GM23248 (cell line): ENCODE data around the gene ITGB6. TPM values are rescaled to one million over a fixed set of nuclear protein-coding genes. Genes with fewer than 3 reads are reported as not detected.
A peak's percentile ranks its signal among the peaks of the same experiment; 100 is the strongest.

Experiments
- DNase-seq: peaks from one replicate; pipeline ENCODE4 v3.0.0-alpha.2; 2015
- H2AFZ ChIP-seq: fragments of 200-600 bp; sonication (generic); 2 replicates; pipeline ENCODE4 v1.6.1; 2016; ENCODE audit warnings: antibody characterized with exemption
- H3F3A ChIP-seq: fragments of 200-600 bp; sonication (generic); 2 replicates; pipeline ENCODE4 v1.6.1; 2016; ENCODE audit warnings: mild to moderate bottlenecking, antibody characterized with exemption, mixed run types; ENCODE audit not compliant: insufficient read depth
- H3K27ac ChIP-seq: fragments of 200-600 bp; sonication (generic); 2 replicates; pipeline ENCODE4 v1.5.1; 2016; ENCODE audit warnings: mild to moderate bottlenecking
- H3K27me3 ChIP-seq: fragments of 200-600 bp; sonication (generic); replicated peaks from 2 replicates; pipeline ENCODE4 v1.6.1; 2016; ENCODE audit warnings: mild to moderate bottlenecking; ENCODE audit not compliant: insufficient read depth
- H3K36me3 ChIP-seq: fragments of 200-600 bp; sonication (generic); 2 replicates; pipeline ENCODE4 v1.6.1; 2016; ENCODE audit warnings: low read depth, mild to moderate bottlenecking
- H3K4me1 ChIP-seq: fragments of 200-600 bp; sonication (generic); 2 replicates; pipeline ENCODE4 v1.6.1; 2016; ENCODE audit warnings: mild to moderate bottlenecking; ENCODE audit not compliant: insufficient read depth
- H3K4me2 ChIP-seq: fragments of 200-600 bp; sonication (generic); one replicate; pipeline ENCODE4 v1.6.1; 2016; ENCODE audit warnings: mild to moderate bottlenecking; ENCODE audit not compliant: unreplicated experiment
- H3K4me3 ChIP-seq: fragments of 200-600 bp; sonication (generic); 2 replicates; pipeline ENCODE4 v1.5.1; 2016; ENCODE audit warnings: mild to moderate bottlenecking
- H3K79me2 ChIP-seq: fragments of 200-600 bp; sonication (generic); 2 replicates; pipeline ENCODE4 v1.6.1; 2016; ENCODE audit warnings: mild to moderate bottlenecking; ENCODE audit not compliant: insufficient read depth
- H3K9ac ChIP-seq: fragments of 200-600 bp; sonication (generic); 2 replicates; pipeline ENCODE4 v1.6.1; 2016; ENCODE audit warnings: mild to moderate bottlenecking
- H3K9me2 ChIP-seq: fragments of 200-600 bp; sonication (generic); 2 replicates; pipeline ENCODE4 v1.6.1; 2016; ENCODE audit warnings: mixed run types, mild to moderate bottlenecking, moderate library complexity; ENCODE audit not compliant: insufficient read depth
- H3K9me3 ChIP-seq: fragments of 200-600 bp; sonication (generic); one replicate; pipeline ENCODE4 v1.6.1; 2017; ENCODE audit warnings: low read depth
- H4K20me1 ChIP-seq: fragments of 200-600 bp; sonication (generic); 2 replicates; pipeline ENCODE4 v1.6.0; 2016; ENCODE audit not compliant: insufficient read depth
- EZH2 ChIP-seq: fragments of 200-600 bp; sonication (generic); IDR thresholded peaks from 2 replicates; pipeline ENCODE4 v1.6.1; 2018; ENCODE audit warnings: antibody characterized with exemption, mild to moderate bottlenecking; ENCODE audit not compliant: insufficient read depth, poor library complexity, severe bottlenecking
- EZH2phosphoT487 ChIP-seq: fragments of 200-600 bp; sonication (generic); IDR thresholded peaks from 2 replicates; pipeline ENCODE4 v1.6.1; 2018; ENCODE audit warnings: antibody characterized with exemption, moderate library complexity, mild to moderate bottlenecking, low read depth; ENCODE audit not compliant: insufficient read depth
- WGBS, 2 experiments: methylation state at CpG; one replicate each; pipeline ENCODE4 v1.1.6; 2015 to 2017; ENCODE audit warnings: low lambda C conversion rate in 2 of 2, low coverage in 1 of 2; ENCODE audit errors: missing lambda C conversion rate in 2 of 2; 5-methylcytosine and 5-hydroxymethylcytosine counted together
- in situ Hi-C: fragments of 300-500 bp; cut with MboI; formaldehyde crosslinking; loops from 2 replicates; pipeline ENCODE4 v1.15.0; 2020
- polyA plus RNA-seq: library from polyadenylated mRNA; unstranded; fragments of >200 nt; fragmentation: Nextera tagmentation; extraction: Ambion mirVana; gene quantifications from 2 replicates; pipeline ENCODE4 v1.2.1, GENCODE V29; 2016
- total RNA-seq: library from RNA; depleted of rRNA; stranded (reverse); fragments of >200 nt; shearing (Covaris generic); gene quantifications from 2 replicates; pipeline ENCODE4 v1.2.3, GENCODE V29; 2014

Gene ITGB6
- total and polyA plus RNA-seq, 2 experiments from 2014 or later = 0.05 TPM; not detected in 1

- no peaks in the 10 kb centered on the region for H3F3A ChIP-seq
- H3K4me1 ChIP-seq = peaks cover 5% of the 10 kb centered on the region; the same call in 1 of the 2 replicates
- H3K4me2 ChIP-seq = no peak overlapping the region
- no peaks in the 10 kb centered on the region for H4K20me1 ChIP-seq
- H3K9me2 ChIP-seq = no peaks in the 10 kb centered on the region
- no peak overlapping the region for H3K9ac ChIP-seq
- 75 to 81% methylated on average over 8 of the region's 8 CpGs for WGBS, 2 experiments
- no peak overlapping the region for H3K27ac ChIP-seq
- no peak overlapping the region for H3K4me3 ChIP-seq
- H3K9me3 ChIP-seq = no peaks in the 10 kb centered on the region
- in situ Hi-C loops = loop anchor here (25.0 kb wide), 1 partner anchor 150 kb away; no protein-coding TSS in a partner anchor
- peak overlapping the region; percentile 44; the same call in 1 of the 2 replicates for H2AFZ ChIP-seq
- H3K79me2 ChIP-seq = no peaks in the 10 kb centered on the region
- H3K27me3 ChIP-seq = no peaks in the 10 kb centered on the region
- no peaks in the 10 kb centered on the region for H3K36me3 ChIP-seq
- no peak for TF ChIP-seq EZH2phosphoT487
- no peak for DNase-seq
Observed at GRCh38 chr2:160111951-160112798, 87.9 kb downstream of the ITGB6 start.

GRCh38 chr2:160110674-160111239 is 89.3 kb downstream of the ITGB6 start:
- Histone ChIP-seq H2AFZ (no peak overlapping the region), H3K9me2 (no peaks in the 10 kb centered on the region), H3K36me3 (no peaks in the 10 kb centered on the region), H3K9me3 (no peaks in the 10 kb centered on the region), H3K4me1 (peaks cover 5% of the 10 kb centered on the region; the same call in 1 of the 2 replicates), H3F3A (no peaks in the 10 kb centered on the region), H3K4me3 (no peak overlapping the region), H3K27ac (no peak overlapping the region), H4K20me1 (no peaks in the 10 kb centered on the region), H3K4me2 (no peak overlapping the region), H3K79me2 (no peaks in the 10 kb centered on the region), H3K27me3 (no peaks in the 10 kb centered on the region), H3K9ac (no peak overlapping the region)
- TF ChIP-seq EZH2 (no peak), EZH2phosphoT487 (no peak)
- in situ Hi-C loops = loop anchor here (25.0 kb wide), 1 partner anchor 152 kb away; no protein-coding TSS in a partner anchor
- no peak for DNase-seq
- WGBS, 2 experiments = 81 to 88% methylated on average over 6 to 7 of the region's 7 CpGs

GRCh38 chr2:160109939-160110673 is 90.0 kb downstream of the ITGB6 start:
- no peaks in the 10 kb centered on the region for H3K9me3 ChIP-seq
- peaks cover 5% of the 10 kb centered on the region; the same call in 1 of the 2 replicates for H3K4me1 ChIP-seq
- WGBS, 2 experiments = 33 to 34% methylated on average over 8 of the region's 8 CpGs
- peak; percentile 90 for DNase-seq
- no peak overlapping the region for H3K9ac ChIP-seq
- H3K27ac ChIP-seq = no peak overlapping the region
- no peaks in the 10 kb centered on the region for H4K20me1 ChIP-seq
- in situ Hi-C loops = loop anchor here (10.0 to 25.0 kb wide), 2 partner anchors 152 to 885 kb away; no protein-coding TSS in a partner anchor
- no peak overlapping the region for H2AFZ ChIP-seq
- no peaks in the 10 kb centered on the region for H3K27me3 ChIP-seq
- no peaks in the 10 kb centered on the region for H3K36me3 ChIP-seq
- no peak overlapping the region for H3K4me2 ChIP-seq
- TF ChIP-seq EZH2phosphoT487 (no peak), EZH2 (no peak)
- no peak overlapping the region for H3K4me3 ChIP-seq
- no peaks in the 10 kb centered on the region for H3K79me2 ChIP-seq
- no peaks in the 10 kb centered on the region for H3F3A ChIP-seq
- no peaks in the 10 kb centered on the region for H3K9me2 ChIP-seq

- Histone ChIP-seq H3F3A (no peaks in the 10 kb centered on the region), H3K9ac (no peak overlapping the region), H3K27me3 (no peaks in the 10 kb centered on the region), H3K36me3 (no peaks in the 10 kb centered on the region), H3K9me3 (no peaks in the 10 kb centered on the region), H3K79me2 (no peaks in the 10 kb centered on the region), H3K4me3 (no peak overlapping the region), H3K4me1 (peaks cover 4% of the 10 kb centered on the region; the same call in 1 of the 2 replicates), H3K4me2 (no peak overlapping the region), H4K20me1 (no peaks in the 10 kb centered on the region), H2AFZ (no peak overlapping the region), H3K9me2 (no peaks in the 10 kb centered on the region), H3K27ac (no peak overlapping the region)
- DNase-seq = no peak
- WGBS, 2 experiments = 94 to 96% methylated on average over 3 of the region's 3 CpGs
- in situ Hi-C loops = loop anchor here (10.0 to 25.0 kb wide), 2 partner anchors 153 to 886 kb away; no protein-coding TSS in a partner anchor
- TF ChIP-seq EZH2phosphoT487 (no peak), EZH2 (no peak)
Observed at GRCh38 chr2:160109243-160109642, 90.8 kb downstream of the ITGB6 start.
